ENCODE results near the gene GABPB2.

GABPB2 gene

GRCh38 chr1:151070474-151071276, at the start of gene GABPB2:
Gene GABPB2 (plus strand): TSS chr1:151070761. CDS start chr1:151088190, 17,429 bp downstream.
- DNase-seq: peak; percentile 80 to 88

- DNase-seq: peak; percentile 76 to 79
Observed at GRCh38 chr1:151024540-151025146, 45.9 kb upstream of the GABPB2 start.

- DNase-seq: no peak
Observed at GRCh38 chr1:151026460-151026859, 44.1 kb upstream of the GABPB2 start.

- DNase-seq: no peak
Observed at GRCh38 chr1:151032164-151032563, 38.4 kb upstream of the GABPB2 start.

DNA sequence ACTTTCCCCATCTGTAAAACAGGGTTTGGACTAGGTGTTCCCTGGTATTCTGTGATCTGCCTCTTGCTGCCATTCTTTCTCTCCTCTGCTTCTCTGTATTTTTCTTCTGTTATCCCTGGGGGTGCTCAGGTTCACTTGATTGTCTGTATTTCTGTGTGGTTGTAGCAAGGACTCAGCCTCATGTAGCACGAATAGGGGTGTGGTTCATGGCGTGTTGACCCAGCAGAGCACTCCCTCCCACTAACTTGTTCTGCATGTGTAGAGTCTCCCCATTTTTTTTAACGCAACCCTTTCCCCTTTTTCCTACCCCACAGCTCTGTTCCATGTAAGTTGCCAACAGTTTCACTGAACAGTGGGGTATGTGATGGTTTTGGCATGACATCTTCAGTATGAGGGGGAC, 35.4 kb upstream of the GABPB2 start:
- no peak for DNase-seq

DNA sequence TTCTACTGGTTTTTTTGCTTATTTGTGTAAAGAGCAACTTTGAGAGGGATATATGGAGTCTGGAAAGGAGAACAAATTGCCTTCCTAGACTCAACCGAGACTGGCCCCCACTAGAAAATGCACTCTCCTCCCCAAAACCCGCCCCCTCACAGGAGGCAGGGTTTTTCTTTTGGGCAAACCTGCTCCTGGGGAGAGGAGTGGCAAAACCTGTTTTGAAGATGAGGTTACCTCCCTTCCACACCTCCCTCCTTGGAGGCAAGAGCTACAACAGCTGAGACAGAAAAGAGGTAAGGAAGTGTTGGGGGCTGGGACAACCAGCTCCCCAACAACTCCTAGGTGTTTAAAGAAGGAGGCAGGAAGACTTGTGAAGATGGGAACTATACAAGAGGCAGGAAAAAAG, 34.2 kb upstream of the GABPB2 start, which contains the start of gene BNIPL:
BNIPL (plus strand) TSS at position 231 of the 400 bp plus-strand sequence; CDS start at position 371, 140 bp downstream.
- no peak for DNase-seq

DNA sequence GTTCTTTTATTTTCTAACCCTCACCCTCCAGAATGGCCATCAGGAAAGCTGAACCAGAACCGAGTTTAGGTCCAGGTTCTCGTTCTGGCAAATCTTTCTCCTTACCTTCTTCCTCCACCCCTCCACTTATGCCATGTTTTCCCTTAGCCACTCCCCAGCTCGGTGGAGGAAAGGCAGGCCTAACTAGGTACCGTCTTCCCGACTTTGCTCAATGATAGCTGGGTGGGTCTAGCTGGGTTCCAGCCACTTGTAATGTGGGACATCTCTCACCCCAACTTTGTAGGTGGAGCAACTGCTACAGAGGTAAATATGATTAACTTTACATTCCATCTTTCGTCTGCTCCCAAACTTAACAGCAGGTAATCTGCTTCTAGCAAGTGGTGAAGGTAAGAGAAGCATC, 33.5 kb upstream of the GABPB2 start:
- no peak for DNase-seq

- DNase-seq: no peak
Observed at GRCh38 chr1:151039521-151039920, 31.0 kb upstream of the GABPB2 start.

DNA sequence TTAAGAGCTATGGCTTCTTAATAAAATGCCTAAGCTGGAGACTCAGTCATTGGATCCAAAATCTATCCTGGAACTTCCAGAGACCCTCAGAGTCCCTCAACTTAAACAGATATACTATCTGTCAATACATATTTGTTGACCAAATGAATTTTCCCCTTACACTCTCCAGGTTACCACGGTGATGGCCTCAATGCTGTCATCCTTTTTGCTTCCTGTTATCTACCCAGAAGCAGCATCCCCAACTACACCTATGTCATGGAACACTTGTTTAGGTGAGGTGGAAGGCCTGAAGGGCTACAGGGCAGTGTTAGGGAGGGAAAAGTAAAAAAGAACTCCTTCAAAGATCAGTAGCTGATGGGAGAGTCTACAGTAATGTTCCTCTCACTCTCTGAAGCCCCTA, 27.4 kb upstream of the GABPB2 start:
- no peak for DNase-seq

DNA sequence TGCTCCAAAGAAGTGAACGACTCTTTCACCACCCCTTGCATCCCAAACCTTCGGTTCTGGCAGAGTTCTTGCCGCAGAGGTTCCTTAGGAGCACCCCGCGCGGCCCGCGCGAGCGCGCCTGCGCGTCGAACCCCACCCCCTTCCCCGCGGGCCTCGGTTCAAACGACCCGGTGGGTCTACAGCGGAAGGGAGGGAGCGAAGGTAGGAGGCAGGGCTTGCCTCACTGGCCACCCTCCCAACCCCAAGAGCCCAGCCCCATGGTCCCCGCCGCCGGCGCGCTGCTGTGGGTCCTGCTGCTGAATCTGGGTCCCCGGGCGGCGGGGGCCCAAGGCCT, 23.0 kb upstream of the GABPB2 start, which contains the start of gene C1orf56:
C1orf56 (plus strand) TSS at position 161 of the 334 bp plus-strand sequence; CDS start at position 258, 97 bp downstream.
- peak; percentile 51 to 59 for DNase-seq

DNA sequence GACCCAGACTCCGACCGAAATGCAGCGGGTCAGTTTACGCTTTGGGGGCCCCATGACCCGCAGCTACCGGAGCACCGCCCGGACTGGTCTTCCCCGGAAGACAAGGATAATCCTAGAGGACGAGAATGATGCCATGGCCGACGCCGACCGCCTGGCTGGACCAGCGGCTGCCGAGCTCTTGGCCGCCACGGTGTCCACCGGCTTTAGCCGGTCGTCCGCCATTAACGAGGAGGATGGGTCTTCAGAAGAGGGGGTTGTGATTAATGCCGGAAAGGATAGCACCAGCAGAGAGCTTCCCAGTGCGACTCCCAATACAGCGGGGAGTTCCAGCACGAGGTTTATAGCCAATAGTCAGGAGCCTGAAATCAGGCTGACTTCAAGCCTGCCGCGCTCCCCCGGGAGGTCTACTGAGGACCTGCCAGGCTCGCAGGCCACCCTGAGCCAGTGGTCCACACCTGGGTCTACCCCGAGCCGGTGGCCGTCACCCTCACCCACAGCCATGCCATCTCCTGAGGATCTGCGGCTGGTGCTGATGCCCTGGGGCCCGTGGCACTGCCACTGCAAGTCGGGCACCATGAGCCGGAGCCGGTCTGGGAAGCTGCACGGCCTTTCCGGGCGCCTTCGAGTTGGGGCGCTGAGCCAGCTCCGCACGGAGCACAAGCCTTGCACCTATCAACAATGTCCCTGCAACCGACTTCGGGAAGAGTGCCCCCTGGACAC, 22.5 kb upstream of the GABPB2 start:
- peak; percentile 38 to 40 for DNase-seq

DNA sequence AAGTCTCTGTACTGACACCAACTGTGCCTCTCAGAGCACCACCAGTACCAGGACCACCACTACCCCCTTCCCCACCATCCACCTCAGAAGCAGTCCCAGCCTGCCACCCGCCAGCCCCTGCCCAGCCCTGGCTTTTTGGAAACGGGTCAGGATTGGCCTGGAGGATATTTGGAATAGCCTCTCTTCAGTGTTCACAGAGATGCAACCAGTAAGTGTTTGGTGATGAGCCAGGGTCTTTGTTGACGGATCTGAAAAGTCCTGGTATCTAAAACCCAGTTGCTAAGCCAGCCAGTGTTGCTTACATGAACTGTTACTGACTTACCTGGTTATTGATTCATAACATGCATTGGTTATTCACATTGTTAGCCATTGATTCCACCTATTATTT, 21.9 kb upstream of the GABPB2 start:
- DNase-seq: no peak

DNA sequence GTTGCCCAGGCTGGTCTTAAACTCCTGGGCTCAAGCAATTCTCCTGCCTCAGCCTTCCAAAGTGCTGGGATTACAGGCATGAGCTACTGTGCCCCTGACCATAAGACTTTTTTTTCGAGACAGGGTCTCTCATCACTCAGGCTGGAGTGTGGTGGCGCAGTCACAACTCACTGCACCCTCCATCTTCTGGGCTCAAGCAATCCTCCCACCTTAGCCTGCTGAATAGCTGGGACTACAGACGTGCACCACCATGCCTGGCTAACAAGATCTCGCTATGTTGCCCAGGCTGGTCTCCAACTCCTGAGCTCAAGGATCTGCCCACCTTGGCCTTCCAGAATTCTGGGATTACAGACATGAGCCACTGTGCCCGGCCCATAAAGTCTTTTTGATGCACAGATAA, 21.1 kb upstream of the GABPB2 start:
- no peak for DNase-seq

- DNase-seq: no peak
Observed at GRCh38 chr1:151050051-151050688, 20.4 kb upstream of the GABPB2 start.

GRCh38 chr1:151051356-151052009, 19.1 kb upstream of the GABPB2 start:
- DNase-seq: no peak

DNA sequence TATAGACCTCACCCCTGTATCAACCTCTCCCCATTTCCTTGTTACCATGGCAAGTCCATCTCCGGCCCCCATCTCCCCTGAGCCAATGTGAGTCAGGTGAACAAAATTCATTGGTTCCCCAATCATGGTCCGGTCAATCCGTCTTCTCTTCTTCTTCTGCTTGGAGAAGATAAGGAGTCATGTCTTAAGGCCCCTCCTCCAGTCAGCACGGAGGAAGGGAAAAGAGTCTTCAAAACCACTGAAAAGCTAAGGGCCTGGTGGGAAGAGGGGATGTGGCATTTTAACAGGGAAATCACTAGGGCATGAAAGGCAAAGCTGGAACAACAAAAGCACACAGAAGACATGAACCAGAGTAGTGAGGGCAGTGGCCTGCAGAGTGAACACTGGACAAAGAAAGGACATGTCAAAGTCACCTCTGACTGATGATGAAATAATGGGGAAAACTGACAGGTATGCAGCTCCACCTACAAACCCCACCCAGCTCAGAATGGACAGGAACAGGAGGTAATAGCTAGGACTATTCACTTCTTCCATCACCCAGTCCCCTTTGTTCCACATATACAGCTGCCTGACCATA, 15.5 kb upstream of the GABPB2 start:
- DNase-seq: no peak

DNA sequence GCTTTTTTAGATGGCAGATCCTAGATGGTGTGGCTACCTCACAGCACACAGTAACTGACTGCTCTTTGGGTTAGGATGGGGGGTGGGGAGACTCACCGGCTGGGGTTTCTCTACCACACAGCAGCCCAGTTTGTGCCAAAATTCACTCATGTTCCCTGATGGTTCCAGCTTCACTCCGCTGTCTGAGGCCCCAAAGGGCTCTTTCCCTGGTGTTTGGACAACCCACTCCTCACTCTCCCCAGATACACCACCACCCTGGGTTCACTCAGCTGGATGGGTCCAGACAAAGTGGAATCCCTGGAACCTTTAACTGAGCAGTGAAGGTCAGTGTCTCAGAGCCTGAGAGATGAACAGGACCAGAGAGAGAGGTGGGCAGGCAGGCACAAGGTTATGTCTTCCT, 15.0 kb upstream of the GABPB2 start:
- no peak for DNase-seq

DNA sequence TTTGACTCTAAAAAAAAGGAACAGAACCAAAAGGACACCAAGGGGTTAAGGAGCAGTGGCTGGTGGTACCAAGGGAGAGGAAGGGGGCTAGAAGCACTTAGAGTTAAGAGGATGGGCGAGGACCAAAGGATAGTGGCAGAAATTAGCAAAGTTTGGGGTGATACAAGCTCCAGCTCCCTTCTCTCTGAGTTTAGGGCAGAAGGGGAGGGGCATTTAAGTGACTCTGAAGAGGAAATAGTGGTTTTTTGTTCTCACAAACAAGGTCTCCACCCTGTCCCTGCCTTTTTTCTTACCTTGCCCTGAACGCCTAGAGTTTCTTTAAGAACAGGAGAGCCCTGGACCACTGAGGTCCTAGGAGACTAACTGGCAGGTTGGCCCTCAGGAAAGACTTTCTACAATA, 14.4 kb upstream of the GABPB2 start:
- no peak for DNase-seq

DNA sequence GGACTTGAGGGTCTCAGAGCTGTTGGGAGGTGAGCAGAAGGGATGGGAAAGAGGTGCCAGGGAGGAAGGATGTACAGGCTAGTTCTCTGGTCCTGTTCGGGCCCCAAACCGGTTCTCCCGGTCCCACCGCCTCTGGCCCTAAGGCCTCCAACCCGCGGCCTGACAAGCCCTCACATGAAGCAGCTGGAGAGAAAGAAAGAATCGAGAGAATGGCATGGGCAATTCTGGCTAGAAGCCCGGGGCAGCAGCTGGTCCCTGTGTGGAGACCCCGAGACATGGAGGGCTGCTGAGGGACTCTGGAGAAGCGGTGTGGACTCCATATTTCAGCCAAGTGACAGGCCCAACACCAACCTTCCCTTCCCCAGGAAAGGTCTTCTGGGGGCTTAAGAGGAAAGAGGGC, 11.9 kb upstream of the GABPB2 start:
- DNase-seq: no peak

- peak; percentile 78 to 79 for DNase-seq
Observed at GRCh38 chr1:151059109-151060006, 11.2 kb upstream of the GABPB2 start, which contains the start of gene CDC42SE1. Gene CDC42SE1 (minus strand): TSS chr1:151059622. CDS start chr1:151055730, 3,892 bp downstream.
